A549 (cell line): ENCODE data around the gene RANBP9. TPM values are rescaled to one million over a fixed set of nuclear protein-coding genes. Genes with fewer than 3 reads are reported as not detected.

Experiments used
- EHF ChIP-seq: fragments of 250-450 bp; sonication (Bioruptor Pico); IDR thresholded peaks from 2 replicates; pipeline ENCODE4 v1.5.0; 2020; ENCODE audit warnings: mild to moderate bottlenecking
- KDM5A ChIP-seq: fragments of 200-600 bp; sonication (generic); IDR thresholded peaks from 2 replicates; pipeline ENCODE4 v1.6.1; 2016; ENCODE audit warnings: antibody characterized with exemption, mild to moderate bottlenecking
- TFCP2L1 ChIP-seq: fragments of 250-450 bp; sonication (Bioruptor Pico); IDR thresholded peaks from 2 replicates; pipeline ENCODE4 v1.5.0; 2021; ENCODE audit warnings: mild to moderate bottlenecking
- ZC3H11A ChIP-seq: fragments of 450-650 bp; IDR thresholded peaks from 2 replicates; pipeline ENCODE4 v1.6.1; 2014; ENCODE audit warnings: antibody characterized with exemption, mild to moderate bottlenecking
- polyA plus RNA-seq, 4 experiments: library from polyadenylated mRNA; depleted of rRNA in 3 of 4; stranded (reverse); fragments of >200 nt; fragmentation: RNase III in 1 of 4; extraction: RNeasy Plus Mini Kit Qiagen cat#74134 plus additional on column Dnase treatment in 1 of 4; gene quantifications; 2 replicates in 3 of 4; 3 replicates in 1 of 4; pipeline ENCODE4 v1.2.3, GENCODE V29; 2011 to 2017

Gene RANBP9
- polyA plus RNA-seq, 2 of the 4 experiments (the other 2 are of a cell fraction): 13.7 to 15.7 TPM

DNA sequence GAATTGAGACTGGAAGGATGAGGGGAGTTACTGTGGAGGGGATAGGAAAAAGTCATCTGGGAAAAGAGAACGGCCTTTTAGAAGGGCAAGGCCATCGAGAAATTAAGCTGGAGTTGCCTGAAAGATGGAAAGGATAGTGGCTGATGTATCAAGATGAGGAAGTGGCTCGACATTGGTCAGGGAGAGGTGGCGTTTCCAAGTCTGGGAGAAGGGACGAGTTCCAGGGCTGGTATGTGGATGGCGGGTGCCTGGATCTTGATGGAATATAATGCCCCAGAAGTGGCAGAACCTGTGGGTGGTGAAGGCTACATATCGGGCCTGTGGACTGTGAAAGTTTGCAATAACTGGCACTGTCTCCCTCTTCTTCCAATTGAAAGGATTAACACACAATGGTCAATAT lies 139.4 kb downstream of the RANBP9 start (continued):
- TF ChIP-seq EHF (CRISPR knock-in tag): no peak
- TF ChIP-seq ZC3H11A: no peak
- no peak for TF ChIP-seq TFCP2L1 (CRISPR knock-in tag)
- TF ChIP-seq KDM5A: no peak
- TF ChIP-seq, all 56 proteins: peak for 0

Other genes starting within 250 kb of the RANBP9 start
- 2.7 and 3.0 TPM in 2 replicates for gene GFOD1, start 224.2 kb downstream of the RANBP9 start, polyA plus RNA-seq (2011; rRNA removed)
- 3.1 to 4.0 TPM (median 3.5 TPM) in 3 replicates for gene GFOD1, start 224.2 kb downstream of the RANBP9 start, polyA plus RNA-seq (2017; fragmentation: RNase III; extraction: RNeasy Plus Mini Kit Qiagen cat#74134 plus additional on column Dnase treatment)
- 7.1 and 7.8 TPM in 2 replicates for gene SIRT5, start 137.2 kb downstream of the RANBP9 start, polyA plus RNA-seq (2011; rRNA removed)
- gene SIRT5, start 137.2 kb downstream of the RANBP9 start, polyA plus RNA-seq (2017; fragmentation: RNase III; extraction: RNeasy Plus Mini Kit Qiagen cat#74134 plus additional on column Dnase treatment): 4.9 to 6.0 TPM (median 5.1 TPM) in 3 replicates
- 41.2 and 75.1 TPM in 2 replicates for gene NOL7, start 96.5 kb downstream of the RANBP9 start, polyA plus RNA-seq (2011; rRNA removed)
- gene NOL7, start 96.5 kb downstream of the RANBP9 start, polyA plus RNA-seq (2017; fragmentation: RNase III; extraction: RNeasy Plus Mini Kit Qiagen cat#74134 plus additional on column Dnase treatment): 82.7 to 90.7 TPM (median 85.9 TPM) in 3 replicates
- 13.1 and 15.6 TPM in 2 replicates for gene MCUR1, start 102.7 kb upstream of the RANBP9 start, polyA plus RNA-seq (2011; rRNA removed)
- gene MCUR1, start 102.7 kb upstream of the RANBP9 start, polyA plus RNA-seq (2017; fragmentation: RNase III; extraction: RNeasy Plus Mini Kit Qiagen cat#74134 plus additional on column Dnase treatment): 11.6 to 14.1 TPM (median 11.6 TPM) in 3 replicates
- gene RNF182, start 213.1 kb upstream of the RANBP9 start, polyA plus RNA-seq (2011; rRNA removed): 1.7 and 2.5 TPM in 2 replicates
- gene RNF182, start 213.1 kb upstream of the RANBP9 start, polyA plus RNA-seq (2017; fragmentation: RNase III; extraction: RNeasy Plus Mini Kit Qiagen cat#74134 plus additional on column Dnase treatment): 4.2 to 4.9 TPM (median 4.4 TPM) in 3 replicates